ENCODE measurements around the gene SCART1.
"Not testable (repeated sequence)": the region's sequence is repeated elsewhere in the genome, so short reads cannot be mapped to it uniquely, and the experiment has no call there.

SCART1 gene

GRCh38 chr10:133453516-133454203 is at the start of gene SCART1:
Gene SCART1 (plus strand): TSS chr10:133453945. CDS start chr10:133453998, 53 bp downstream.
- TF ChIP-seq, protein P1, sequence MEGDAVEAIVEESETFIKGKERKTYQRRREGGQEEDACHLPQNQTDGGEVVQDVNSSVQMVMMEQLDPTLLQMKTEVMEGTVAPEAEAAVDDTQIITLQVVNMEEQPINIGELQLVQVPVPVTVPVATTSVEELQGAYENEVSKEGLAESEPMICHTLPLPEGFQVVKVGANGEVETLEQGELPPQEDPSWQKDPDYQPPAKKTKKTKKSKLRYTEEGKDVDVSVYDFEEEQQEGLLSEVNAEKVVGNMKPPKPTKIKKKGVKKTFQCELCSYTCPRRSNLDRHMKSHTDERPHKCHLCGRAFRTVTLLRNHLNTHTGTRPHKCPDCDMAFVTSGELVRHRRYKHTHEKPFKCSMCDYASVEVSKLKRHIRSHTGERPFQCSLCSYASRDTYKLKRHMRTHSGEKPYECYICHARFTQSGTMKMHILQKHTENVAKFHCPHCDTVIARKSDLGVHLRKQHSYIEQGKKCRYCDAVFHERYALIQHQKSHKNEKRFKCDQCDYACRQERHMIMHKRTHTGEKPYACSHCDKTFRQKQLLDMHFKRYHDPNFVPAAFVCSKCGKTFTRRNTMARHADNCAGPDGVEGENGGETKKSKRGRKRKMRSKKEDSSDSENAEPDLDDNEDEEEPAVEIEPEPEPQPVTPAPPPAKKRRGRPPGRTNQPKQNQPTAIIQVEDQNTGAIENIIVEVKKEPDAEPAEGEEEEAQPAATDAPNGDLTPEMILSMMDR (IDR thresholded peaks at IDR 0.05; ENCODE audit: borderline replicate concordance, insufficient read depth, low read depth, low read length): no peak
- H3K4me3 ChIP-seq (ENCODE audit: low read depth, low read length): no peak within 1 kb of the TSS

GRCh38 chr10:133405272-133405671 is 48.5 kb upstream of the SCART1 start:
- TF ChIP-seq, protein P1 (IDR thresholded peaks at IDR 0.05; ENCODE audit: borderline replicate concordance, insufficient read depth, low read depth, low read length): no peak
- no peak overlapping the region for H3K4me3 ChIP-seq (ENCODE audit: low read depth, low read length)

GRCh38 chr10:133405844-133406527 is 47.8 kb upstream of the SCART1 start:
- TF ChIP-seq, protein P1 (IDR thresholded peaks at IDR 0.05; ENCODE audit: borderline replicate concordance, insufficient read depth, low read depth, low read length): no peak
- H3K4me3 ChIP-seq (ENCODE audit: low read depth, low read length): no peak overlapping the region

GRCh38 chr10:133411523-133412380 is 42.0 kb upstream of the SCART1 start:
- H3K4me3 ChIP-seq (ENCODE audit: low read depth, low read length): no peak overlapping the region
- TF ChIP-seq, protein P1 (IDR thresholded peaks at IDR 0.05; ENCODE audit: borderline replicate concordance, insufficient read depth, low read depth, low read length): no peak

- no peak overlapping the region for H3K4me3 ChIP-seq (ENCODE audit: low read depth, low read length)
- TF ChIP-seq, protein P1 (IDR thresholded peaks at IDR 0.05; ENCODE audit: borderline replicate concordance, insufficient read depth, low read depth, low read length): no peak
Measured at GRCh38 chr10:133412381-133412711, 41.4 kb upstream of the SCART1 start.

GRCh38 chr10:133414401-133414800 is 39.3 kb upstream of the SCART1 start:
- not testable (repeated sequence) for H3K4me3 ChIP-seq (ENCODE audit: low read depth, low read length)

DNA sequence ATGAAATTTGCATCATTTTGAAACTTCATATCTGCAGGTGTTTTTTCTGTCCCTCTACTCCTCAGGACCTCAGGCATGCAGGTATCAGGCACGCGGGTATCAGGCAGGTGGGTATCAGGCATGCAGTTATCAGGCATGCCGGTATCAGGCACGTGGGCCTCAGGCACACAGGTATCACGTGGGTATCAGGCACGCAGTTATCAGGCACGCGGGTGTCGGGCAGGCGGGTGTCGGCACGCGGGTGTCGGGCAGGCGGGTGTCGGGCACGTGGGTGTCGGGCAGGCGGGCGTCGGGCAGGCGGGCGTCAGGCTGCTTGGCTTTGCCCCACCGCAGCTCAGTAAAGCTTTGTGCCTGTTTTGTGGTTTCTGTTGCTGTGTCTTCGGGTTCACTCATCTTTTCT is 38.0 kb upstream of the SCART1 start:
- no peak overlapping the region for H3K4me3 ChIP-seq (ENCODE audit: low read depth, low read length)
- TF ChIP-seq, protein P1 (IDR thresholded peaks at IDR 0.05; ENCODE audit: borderline replicate concordance, insufficient read depth, low read depth, low read length): no peak
